ENCODE measurements around the gene BHMT. TPM values are rescaled to one million over a fixed set of nuclear protein-coding genes. Genes with fewer than 3 reads are reported as not detected.

The BHMT gene
- not detected for total RNA-seq (2021; fragmentation: NEBNext Ultra II Directional; extraction: Animal tissue kit (Norgen Biotek cat#: 25700))
- long read RNA-seq = 0 reads

GRCh38 chr5:79111387-79111959 is at the start of gene BHMT:
Gene BHMT, plus strand, starts transcription at chr5:79111809. Its CDS starts 77 bp downstream, at chr5:79111886.
- Mint-ChIP-seq H3K4me3 (no peak within 1 kb of the TSS), H3K4me1 (ENCODE audit: low read depth) (peaks cover 14% of the 10 kb centered on the region), H3K9me3 (no peaks in the 10 kb centered on the region), H3K27me3 (ENCODE audit: insufficient read depth) (peaks cover 27% of the 10 kb centered on the region), H3K36me3 (ENCODE audit: low read depth) (no peaks in the 10 kb centered on the region), H3K27ac (no peak within 1 kb of the TSS)
- DNase-seq = no peak
- TF ChIP-seq CTCF (IDR thresholded peaks at IDR 0.05) = no peak

DNA sequence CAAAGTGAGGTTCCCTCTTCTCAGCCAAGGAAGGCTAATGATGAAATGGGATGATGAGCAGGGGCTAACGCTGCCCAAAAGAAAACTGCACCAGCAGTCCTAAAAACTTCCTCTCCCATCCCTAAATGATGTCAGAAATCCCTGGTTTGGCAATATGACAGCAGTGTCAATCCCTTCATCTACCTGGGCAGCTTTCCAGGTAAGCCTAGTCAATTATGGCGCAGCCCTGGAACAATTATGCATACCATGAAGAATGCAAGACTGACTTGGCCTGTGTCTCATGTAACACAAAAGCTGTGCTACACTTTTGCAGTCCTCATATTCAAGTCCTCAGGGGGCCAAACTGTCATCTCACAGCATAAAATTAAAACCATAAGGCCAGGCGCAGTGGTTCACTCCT is 49.2 kb upstream of the BHMT start:
- no peak for TF ChIP-seq CTCF (IDR thresholded peaks at IDR 0.05)
- H3K9me3 Mint-ChIP-seq = no peaks in the 10 kb centered on the region
- no peaks in the 10 kb centered on the region for H3K36me3 Mint-ChIP-seq (ENCODE audit: low read depth)
- no peak overlapping the region for H3K27ac Mint-ChIP-seq
- H3K4me1 Mint-ChIP-seq (ENCODE audit: low read depth) = no peaks in the 10 kb centered on the region
- no peak for DNase-seq
- H3K4me3 Mint-ChIP-seq = no peak overlapping the region
- H3K27me3 Mint-ChIP-seq (ENCODE audit: insufficient read depth) = peaks cover 16% of the 10 kb centered on the region

GRCh38 chr5:79069488-79070349 is 41.9 kb upstream of the BHMT start, which contains the start of the genes BHMT2 and DMGDH:
Gene BHMT2, plus strand, starts transcription at chr5:79069767. Its CDS starts 16 bp downstream, at chr5:79069783.
Gene DMGDH, minus strand, starts transcription at chr5:79069674. Its CDS starts 54 bp downstream, at chr5:79069620.
- no peak for DNase-seq
- H3K9me3 Mint-ChIP-seq = no peaks in the 10 kb centered on the region
- peaks cover 4% of the 10 kb centered on the region; the same call in 1 of the 2 replicates for H3K36me3 Mint-ChIP-seq (ENCODE audit: low read depth)
- peak within 1 kb of the TSS; percentile 61 for H3K4me3 Mint-ChIP-seq
- H3K27ac Mint-ChIP-seq = no peak within 1 kb of the TSS
- TF ChIP-seq CTCF (IDR thresholded peaks at IDR 0.05) = no peak
- H3K27me3 Mint-ChIP-seq (ENCODE audit: insufficient read depth) = peaks cover 10% of the 10 kb centered on the region
- H3K4me1 Mint-ChIP-seq (ENCODE audit: low read depth) = peaks cover 4% of the 10 kb centered on the region; the same call in 1 of the 2 replicates

DNA sequence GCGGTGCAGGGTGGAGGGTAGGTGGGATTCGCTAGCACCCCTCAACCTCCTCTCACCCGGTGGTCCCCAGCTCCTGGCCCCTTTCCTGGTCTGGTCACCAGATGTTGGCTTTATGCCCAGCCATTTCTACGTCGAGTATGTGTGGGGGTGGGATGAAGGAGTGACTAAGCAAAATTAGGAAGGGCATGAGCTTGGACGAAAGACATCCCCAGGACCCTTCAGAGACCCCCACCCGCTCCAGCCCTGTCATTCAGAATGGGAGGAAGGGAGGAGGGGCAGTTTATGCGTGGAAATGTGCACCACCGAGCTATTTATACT is 41.3 kb upstream of the BHMT start:
- no peak overlapping the region for H3K27ac Mint-ChIP-seq
- no peak for DNase-seq

GRCh38 chr5:79074641-79075040 is 37.0 kb upstream of the BHMT start:
- Mint-ChIP-seq H3K36me3 (ENCODE audit: low read depth) (no peaks in the 10 kb centered on the region), H3K27ac (no peak overlapping the region), H3K27me3 (ENCODE audit: insufficient read depth) (peaks cover 10% of the 10 kb centered on the region), H3K9me3 (no peaks in the 10 kb centered on the region), H3K4me3 (no peak overlapping the region), H3K4me1 (ENCODE audit: low read depth) (peaks cover 14% of the 10 kb centered on the region; the same call in 1 of the 2 replicates)
- DNase-seq = peak; percentile 5
- TF ChIP-seq CTCF (IDR thresholded peaks at IDR 0.05) = no peak

More for the DNA sequence above, 41.3 kb upstream of the BHMT start:
- Mint-ChIP-seq H3K9me3 (no peaks in the 10 kb centered on the region), H3K4me1 (ENCODE audit: low read depth) (peaks cover 7% of the 10 kb centered on the region; the same call in 1 of the 2 replicates), H3K27me3 (ENCODE audit: insufficient read depth) (peaks cover 10% of the 10 kb centered on the region), H3K36me3 (ENCODE audit: low read depth) (peaks cover 4% of the 10 kb centered on the region; the same call in 1 of the 2 replicates), H3K4me3 (no peak overlapping the region)
- TF ChIP-seq CTCF (IDR thresholded peaks at IDR 0.05) = no peak

All from HFFc6 (cell line).